GM21367 (cell line): ENCODE data around the gene KLHL20.

Source experiments
- ATAC-seq: cut with Tn5 transposase; IDR thresholded peaks from one replicate; pipeline ENCODE4 v1.9.1; 2021; ENCODE audit not compliant: unreplicated experiment

Gene KLHL20

GRCh38 chr1:173827611-173828010 is 112.8 kb downstream of the KLHL20 start:
- ATAC-seq, result no peak

DNA sequence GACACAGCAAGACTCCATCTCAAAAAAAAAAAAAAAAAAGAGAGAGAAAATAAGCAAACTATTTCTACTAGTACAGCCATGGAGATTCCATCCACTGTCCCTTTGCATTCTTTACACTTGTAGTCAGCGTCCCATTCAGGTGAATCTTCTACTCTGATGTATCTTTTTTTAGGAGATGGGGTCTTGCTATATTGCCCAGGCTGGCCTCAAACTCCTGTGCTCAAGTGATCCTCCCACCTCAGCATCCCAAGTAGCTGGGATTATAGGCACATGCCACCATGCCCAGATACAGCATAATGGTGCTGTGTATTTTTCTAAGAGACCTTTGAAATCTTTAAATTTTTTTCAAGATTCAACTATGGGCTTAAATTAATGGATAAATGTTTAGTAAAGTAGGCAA is 118.0 kb downstream of the KLHL20 start:
- ATAC-seq, result no peak
